K562 (cell line): ENCODE data around the gene BIRC5. TPM values are rescaled to one million over a fixed set of nuclear protein-coding genes. Genes with fewer than 3 reads are reported as not detected.

ENCODE experiments used
- E2F3 ChIP-seq: fragments of 250-450 bp; sonication (Bioruptor Pico); IDR thresholded peaks from 2 replicates; pipeline ENCODE4 v1.4.0; 2020; ENCODE audit warnings: mild to moderate bottlenecking
- ETV6 ChIP-seq, 3 experiments: fragments of 150-350 bp in 1 of 3; sonication (generic) in 1 of 3; formaldehyde crosslinking in 1 of 3; IDR thresholded peaks; 2 replicates each; pipeline versions ENCODE4 v1.6.1 to v1.8.0; 2014 to 2022; ENCODE audit warnings: borderline replicate concordance in 2 of 3, low read depth in 2 of 3, antibody characterized with exemption in 1 of 3, low read length in 1 of 3, mild to moderate bottlenecking in 1 of 3, missing genetic modification reagents in 1 of 3
- GTF2B ChIP-seq: IDR thresholded peaks from 2 replicates; pipeline ENCODE4 v1.6.1; 2011; ENCODE audit not compliant: insufficient read length; ENCODE audit errors: extremely low read depth
- HMBOX1 ChIP-seq: sonication (generic); IDR thresholded peaks from 2 replicates; pipeline ENCODE4 v1.6.1; 2016
- HNRNPK ChIP-seq: fragments of 200-400 bp; formaldehyde crosslinking; IDR thresholded peaks from one replicate; pipeline ENCODE4 v1.6.1; 2018; ENCODE audit warnings: mild to moderate bottlenecking, low read depth, low read length; ENCODE audit not compliant: poor library complexity, severe bottlenecking
- NBN ChIP-seq: fragments of 450-650 bp; IDR thresholded peaks from 2 replicates; pipeline ENCODE4 v1.6.1; 2016; ENCODE audit warnings: low read depth, mild to moderate bottlenecking
- NRF1 ChIP-seq, 2 experiments: fragments of 450-650 bp; IDR thresholded peaks in 1 of 2; conservative IDR thresholded peaks in 1 of 2; 2 replicates each; pipeline ENCODE4 v1.6.1; 2014; ENCODE audit warnings: mild to moderate bottlenecking in 2 of 2
- POLR2AphosphoS5 ChIP-seq: IDR thresholded peaks from 2 replicates; pipeline ENCODE4 v1.6.1; 2011; ENCODE audit warnings: mild to moderate bottlenecking, low read depth, low read length, moderate library complexity; ENCODE audit not compliant: control insufficient read depth, insufficient read depth
- RNF219 ChIP-seq: fragments of 250-450 bp; sonication (Bioruptor Pico); IDR thresholded peaks from 2 replicates; pipeline ENCODE4 v1.5.0; 2022; ENCODE audit warnings: mild to moderate bottlenecking
- TBP ChIP-seq: optimal IDR thresholded peaks from 2 replicates; pipeline ENCODE3; 2011; ENCODE audit warnings: low read depth, low read length, improper control_type of control experiment
- TEAD1 ChIP-seq, 2 experiments: fragments of 450-650 bp in 1 of 2; sonication (generic) in 1 of 2; formaldehyde crosslinking; IDR thresholded peaks; 2 replicates each; pipeline versions ENCODE4 v1.4.0 to v1.8.0; 2020 to 2022; ENCODE audit warnings: mild to moderate bottlenecking in 2 of 2, missing genetic modification reagents in 1 of 2
- VEZF1 ChIP-seq: fragments of 200-800 bp; sonication (Bioruptor generic); IDR thresholded peaks from 2 replicates; pipeline ENCODE4 v1.6.1; 2017; ENCODE audit warnings: missing genetic modification characterization, missing compliant biosample characterization
- ZKSCAN1 ChIP-seq: fragments of 150-350 bp; IDR thresholded peaks from 2 replicates; pipeline ENCODE4 v1.6.1; 2016; ENCODE audit warnings: low read depth, low read length
- ZNF121 ChIP-seq: sonication (generic); formaldehyde crosslinking; conservative IDR thresholded peaks from 2 replicates; pipeline ENCODE4 v1.8.0; 2022; ENCODE audit warnings: missing genetic modification reagents
- ZNF445 ChIP-seq: fragments of 250-450 bp; sonication (Bioruptor Pico); IDR thresholded peaks from 2 replicates; pipeline ENCODE4 v1.4.0; 2020; ENCODE audit warnings: low read depth, mild to moderate bottlenecking, moderate library complexity
- polyA plus RNA-seq, 8 experiments: library from polyadenylated mRNA; depleted of rRNA in 4 of 8; stranded (reverse) in 5 of 8; unstranded in 3 of 8; fragments of >200 nt; fragmentation: Nextera tagmentation in 2 of 8; fragmentation: Illumina TruSeq in 1 of 8; extraction: Ambion mirVana in 2 of 8; extraction: Trizol in 1 of 8; gene quantifications; 2 replicates each; pipeline versions ENCODE4 v1.2.1 to v1.2.3, GENCODE V29; 2011 to 2014; ENCODE audit warnings: inconsistent platforms in 1 of 8, missing spikeins in 1 of 8
- total RNA-seq, 7 experiments: library from RNA; depleted of rRNA in 6 of 7; stranded (reverse); fragments of >200 nt in 6 of 7; fragmentation: Illumina TruSeq in 2 of 7; extraction: Trizol in 2 of 7; gene quantifications; 2 replicates each; pipeline versions ENCODE4 v1.2.1 to v1.2.3, GENCODE V29; 2011 to 2021; ENCODE audit warnings: low replicate concordance in 1 of 7
- TF ChIP-seq, protein P1 (sequence below): sonication (generic); formaldehyde crosslinking; IDR thresholded peaks from 2 replicates; pipeline ENCODE4 v1.8.1; 2023; ENCODE audit warnings: mild to moderate bottlenecking, missing genetic modification reagents
- TF ChIP-seq, protein P2 (sequence below): sonication (generic); formaldehyde crosslinking; IDR thresholded peaks from 2 replicates; pipeline ENCODE4 v1.8.1; 2023; ENCODE audit warnings: mild to moderate bottlenecking, missing genetic modification reagents

BIRC5 gene
- total and polyA plus RNA-seq, 9 of the 15 experiments (the other 6 are each of a cell fraction or from before 2014, with no cell fraction given): 64.4 to 140 (median 101) TPM

DNA sequence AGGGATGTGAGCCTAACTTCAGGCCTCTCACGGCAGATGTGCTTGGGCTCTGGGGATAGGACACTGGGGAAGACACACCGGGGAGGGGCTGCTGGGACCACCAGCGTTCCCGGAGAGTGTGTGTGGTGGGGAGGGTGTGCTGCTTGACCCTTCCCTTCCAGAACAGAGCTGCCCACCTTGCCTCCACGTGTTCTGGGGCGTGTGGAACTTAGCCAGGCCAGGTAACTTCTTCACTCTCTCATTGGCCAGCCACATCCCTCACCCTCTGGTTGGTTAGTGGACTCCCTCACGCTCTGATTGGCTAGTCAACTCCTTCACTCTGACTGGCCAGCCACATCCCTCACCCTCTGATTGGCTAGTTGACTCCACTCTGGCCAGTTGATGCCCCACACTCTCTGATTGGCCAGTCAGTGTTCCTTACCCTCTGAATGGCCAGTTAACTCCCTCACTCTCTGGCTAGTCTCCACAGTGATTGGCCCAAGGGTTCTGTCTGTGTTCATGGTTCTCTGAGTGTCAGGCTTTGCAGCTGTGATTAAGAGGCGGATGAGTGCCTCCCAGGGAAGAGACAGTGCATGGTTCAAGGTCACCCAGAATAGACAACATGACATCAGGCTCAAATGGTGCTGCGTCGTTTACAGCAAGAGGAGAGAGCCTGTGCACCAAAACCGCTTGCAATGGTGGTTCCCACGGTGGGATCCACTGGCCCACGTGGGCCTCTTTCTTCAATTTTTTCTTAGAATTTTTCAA, 27.4 kb downstream of the BIRC5 start (continued):
- TF ChIP-seq NRF1 (conservative IDR thresholded peaks at IDR 0.05 in 1 of 2, IDR thresholded peaks at IDR 0.05 in 1 of 2) (0 out of 4 replicates have a peak, but pooled peaks of 1 of the 2 experiments have one; percentile 6), TEAD1 (CRISPR knock-in tag; IDR thresholded peaks at IDR 0.05) (no peak), HMBOX1 (no peak), NBN (no peak), RNF219 (CRISPR knock-in tag) (no peak), POLR2AphosphoS5 (no peak), ZKSCAN1 (no peak), HNRNPK (no peak), ZNF121 (no peak), ZNF445 (CRISPR knock-in tag) (no peak), TBP (peak; percentile 16), GTF2B (no peak), E2F3 (CRISPR knock-in tag) (0 out of 2 replicates have a peak, but pooled peaks have one; percentile 20), VEZF1 (no peak), ETV6 (IDR thresholded peaks at IDR 0.05; ENCODE audit: borderline replicate concordance in 1 of 2, low read depth in 2 of 2, low read length in 1 of 2) (no peak), ETV6 (CRISPR knock-in tag; IDR thresholded peaks at IDR 0.05; ENCODE audit: borderline replicate concordance) (no peak)
- TF ChIP-seq, protein P1, sequence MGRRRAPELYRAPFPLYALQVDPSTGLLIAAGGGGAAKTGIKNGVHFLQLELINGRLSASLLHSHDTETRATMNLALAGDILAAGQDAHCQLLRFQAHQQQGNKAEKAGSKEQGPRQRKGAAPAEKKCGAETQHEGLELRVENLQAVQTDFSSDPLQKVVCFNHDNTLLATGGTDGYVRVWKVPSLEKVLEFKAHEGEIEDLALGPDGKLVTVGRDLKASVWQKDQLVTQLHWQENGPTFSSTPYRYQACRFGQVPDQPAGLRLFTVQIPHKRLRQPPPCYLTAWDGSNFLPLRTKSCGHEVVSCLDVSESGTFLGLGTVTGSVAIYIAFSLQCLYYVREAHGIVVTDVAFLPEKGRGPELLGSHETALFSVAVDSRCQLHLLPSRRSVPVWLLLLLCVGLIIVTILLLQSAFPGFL: no peak
- TF ChIP-seq, protein P2, sequence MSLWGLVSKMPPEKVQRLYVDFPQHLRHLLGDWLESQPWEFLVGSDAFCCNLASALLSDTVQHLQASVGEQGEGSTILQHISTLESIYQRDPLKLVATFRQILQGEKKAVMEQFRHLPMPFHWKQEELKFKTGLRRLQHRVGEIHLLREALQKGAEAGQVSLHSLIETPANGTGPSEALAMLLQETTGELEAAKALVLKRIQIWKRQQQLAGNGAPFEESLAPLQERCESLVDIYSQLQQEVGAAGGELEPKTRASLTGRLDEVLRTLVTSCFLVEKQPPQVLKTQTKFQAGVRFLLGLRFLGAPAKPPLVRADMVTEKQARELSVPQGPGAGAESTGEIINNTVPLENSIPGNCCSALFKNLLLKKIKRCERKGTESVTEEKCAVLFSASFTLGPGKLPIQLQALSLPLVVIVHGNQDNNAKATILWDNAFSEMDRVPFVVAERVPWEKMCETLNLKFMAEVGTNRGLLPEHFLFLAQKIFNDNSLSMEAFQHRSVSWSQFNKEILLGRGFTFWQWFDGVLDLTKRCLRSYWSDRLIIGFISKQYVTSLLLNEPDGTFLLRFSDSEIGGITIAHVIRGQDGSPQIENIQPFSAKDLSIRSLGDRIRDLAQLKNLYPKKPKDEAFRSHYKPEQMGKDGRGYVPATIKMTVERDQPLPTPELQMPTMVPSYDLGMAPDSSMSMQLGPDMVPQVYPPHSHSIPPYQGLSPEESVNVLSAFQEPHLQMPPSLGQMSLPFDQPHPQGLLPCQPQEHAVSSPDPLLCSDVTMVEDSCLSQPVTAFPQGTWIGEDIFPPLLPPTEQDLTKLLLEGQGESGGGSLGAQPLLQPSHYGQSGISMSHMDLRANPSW (CRISPR knock-in tag): no peak
